H9 (cell line): Measurements from ENCODE around the gene PTK7. TPM values are rescaled to one million over a fixed set of nuclear protein-coding genes. Genes with fewer than 3 reads are reported as not detected.

Experiments used
- DNase-seq: peaks from one replicate; pipeline ENCODE4 v3.0.0-alpha.2; 2017
- H2AFZ ChIP-seq: one replicate; pipeline ENCODE4 v1.6.1; 2013; ENCODE audit warnings: mild to moderate bottlenecking, low read length, control low read depth, moderate library complexity
- H2AK5ac ChIP-seq: 2 replicates; pipeline ENCODE4 v1.6.1; 2013; ENCODE audit warnings: low read length, control low read depth, mixed read lengths; ENCODE audit not compliant: insufficient read length
- H2BK120ac ChIP-seq: one replicate; pipeline ENCODE4 v1.6.1; 2013; ENCODE audit warnings: low read depth, mild to moderate bottlenecking, low read length, control low read depth, inconsistent platforms; ENCODE audit not compliant: poor library complexity, severe bottlenecking
- H2BK12ac ChIP-seq: 2 replicates; pipeline ENCODE4 v1.6.1; 2013; ENCODE audit warnings: low read length, control low read depth, mixed read lengths, low read depth; ENCODE audit not compliant: insufficient read length
- H2BK15ac ChIP-seq: 2 replicates; pipeline ENCODE4 v1.6.1; 2013; ENCODE audit warnings: low read depth, low read length, control low read depth
- H2BK20ac ChIP-seq: one replicate; pipeline ENCODE4 v1.6.1; 2013; ENCODE audit warnings: low read depth, mild to moderate bottlenecking, low read length, control low read depth, inconsistent platforms; ENCODE audit not compliant: poor library complexity, severe bottlenecking
- H2BK5ac ChIP-seq: 2 replicates; pipeline ENCODE4 v1.6.1; 2013; ENCODE audit warnings: low read length, control low read depth, mixed read lengths; ENCODE audit not compliant: insufficient read length
- H3K14ac ChIP-seq: 2 replicates; pipeline ENCODE4 v1.6.1; 2013; ENCODE audit warnings: low read length, control low read depth; ENCODE audit not compliant: insufficient read depth
- H3K18ac ChIP-seq: 2 replicates; pipeline ENCODE4 v1.6.1; 2013; ENCODE audit warnings: low read depth, mild to moderate bottlenecking, mixed read lengths, low read length, control low read depth; ENCODE audit not compliant: insufficient read length
- H3K23ac ChIP-seq: 2 replicates; pipeline ENCODE4 v1.6.1; 2013; ENCODE audit warnings: low read length, control low read depth, mixed read lengths, low read depth; ENCODE audit not compliant: insufficient read length
- H3K23me2 ChIP-seq: 2 replicates; pipeline ENCODE4 v1.6.1; 2013; ENCODE audit warnings: low read depth, mild to moderate bottlenecking, mixed read lengths, low read length, control low read depth; ENCODE audit not compliant: insufficient read length, poor library complexity, severe bottlenecking
- H3K27ac ChIP-seq: 2 replicates; pipeline ENCODE4 v1.5.1; 2013; ENCODE audit warnings: low read length, control low read depth, mixed read lengths, low read depth; ENCODE audit not compliant: insufficient read length
- H3K27me3 ChIP-seq: 2 replicates; pipeline ENCODE4 v1.6.1; 2013; ENCODE audit warnings: low read length, control low read depth, inconsistent platforms; ENCODE audit not compliant: insufficient read depth
- H3K4ac ChIP-seq: 2 replicates; pipeline ENCODE4 v1.6.1; 2013; ENCODE audit warnings: low read depth, mild to moderate bottlenecking, control low read depth, inconsistent platforms, low read length, moderate library complexity
- H3K4me1 ChIP-seq: 2 replicates; pipeline ENCODE4 v1.6.1; 2013; ENCODE audit warnings: low read length, control low read depth, inconsistent platforms; ENCODE audit not compliant: insufficient read depth
- H3K4me2 ChIP-seq: 2 replicates; pipeline ENCODE4 v1.6.1; 2013; ENCODE audit warnings: low read length, control low read depth, mixed read lengths; ENCODE audit not compliant: insufficient read length, insufficient read depth
- H3K56ac ChIP-seq: 2 replicates; pipeline ENCODE4 v1.6.1; 2013; ENCODE audit warnings: low read depth, mild to moderate bottlenecking, mixed read lengths, low read length, control low read depth; ENCODE audit not compliant: insufficient read length
- H3K79me1 ChIP-seq: 2 replicates; pipeline ENCODE4 v1.6.1; 2013; ENCODE audit warnings: low read depth, mild to moderate bottlenecking, moderate library complexity, low read length, control low read depth, inconsistent platforms; ENCODE audit not compliant: insufficient read depth, poor library complexity, severe bottlenecking
- H3K79me2 ChIP-seq: 2 replicates; pipeline ENCODE4 v1.6.1; 2013; ENCODE audit warnings: low read length, control low read depth, inconsistent platforms; ENCODE audit not compliant: insufficient read depth
- H3K9ac ChIP-seq: 2 replicates; pipeline ENCODE4 v1.6.1; 2013; ENCODE audit warnings: low read length, control low read depth, mixed read lengths; ENCODE audit not compliant: insufficient read length; ENCODE audit errors: extremely low read depth
- H3K9me3 ChIP-seq: one replicate; pipeline ENCODE4 v1.6.1; 2013; ENCODE audit warnings: low read depth, low read length, inconsistent platforms; ENCODE audit not compliant: control insufficient read depth
- H3T11ph ChIP-seq: one replicate; pipeline ENCODE4 v1.6.1; 2013; ENCODE audit warnings: mild to moderate bottlenecking, low read length, control low read depth, inconsistent platforms
- H4K20me1 ChIP-seq: one replicate; pipeline ENCODE4 v1.6.1; 2013; ENCODE audit not compliant: control insufficient read depth, insufficient read length, insufficient read depth
- H4K5ac ChIP-seq: 2 replicates; pipeline ENCODE4 v1.6.1; 2013; ENCODE audit warnings: low read depth, mild to moderate bottlenecking, mixed read lengths, low read length, control low read depth; ENCODE audit not compliant: insufficient read length
- H4K8ac ChIP-seq: replicated peaks from 2 replicates; pipeline ENCODE4 v1.6.1; 2013; ENCODE audit warnings: low read length, control low read depth, mixed read lengths, low read depth; ENCODE audit not compliant: insufficient read length
- H4K91ac ChIP-seq: 2 replicates; pipeline ENCODE4 v1.6.1; 2013; ENCODE audit warnings: low read depth, mild to moderate bottlenecking, moderate library complexity, mixed read lengths, low read length, control low read depth; ENCODE audit not compliant: insufficient read length
- H3K27ac Mint-ChIP-seq, 3 experiments: 2 replicates in 2 of 3; 3 replicates in 1 of 3; pipeline ENCODE4 v1.8.0; 2020 to 2021; ENCODE audit warnings: mixed read lengths in 3 of 3, mild to moderate bottlenecking in 1 of 3, moderate library complexity in 1 of 3
- H3K27me3 Mint-ChIP-seq: 2 replicates; pipeline ENCODE4 v1.8.0; 2021; ENCODE audit warnings: low read depth, mild to moderate bottlenecking, moderate library complexity, mixed read lengths
- H3K36me3 Mint-ChIP-seq, 3 experiments: 2 replicates in 2 of 3; 3 replicates in 1 of 3; pipeline ENCODE4 v1.8.0; 2020 to 2021; ENCODE audit warnings: low read depth in 3 of 3, mixed read lengths in 3 of 3; ENCODE audit not compliant: insufficient read depth in 1 of 3
- H3K4me1 Mint-ChIP-seq, 2 experiments: 2 replicates each; pipeline ENCODE4 v1.8.0; 2020; ENCODE audit warnings: mixed read lengths in 2 of 2
- H3K4me3 Mint-ChIP-seq, 2 experiments: 2 replicates in 1 of 2; 3 replicates in 1 of 2; pipeline ENCODE4 v1.8.0; 2020 to 2021; ENCODE audit warnings: mild to moderate bottlenecking in 2 of 2, mixed read lengths in 2 of 2, moderate library complexity in 1 of 2
- H3K9me3 Mint-ChIP-seq, 2 experiments: 2 replicates in 1 of 2; 3 replicates in 1 of 2; pipeline ENCODE4 v1.8.0; 2020; ENCODE audit warnings: mild to moderate bottlenecking in 2 of 2, mixed read lengths in 2 of 2, moderate library complexity in 1 of 2
- CTCF ChIP-seq: fragments of 200-600 bp; sonication (generic); conservative IDR thresholded peaks from 3 replicates; pipeline ENCODE4 v1.8.0; 2021; ENCODE audit warnings: antibody characterized with exemption, mild to moderate bottlenecking
- WGBS: extraction: QIAGEN DNeasy Blood & Tissue Kit; methylation state at CpG from one replicate; pipeline ENCODE4 v1.1.7; 2013; ENCODE audit warnings: missing lambda C conversion rate, low lambda C conversion rate, mixed read lengths; ENCODE audit not compliant: insufficient read length; ENCODE audit errors: extremely low coverage; 5-methylcytosine and 5-hydroxymethylcytosine counted together
- total RNA-seq: library from RNA; stranded (reverse); gene quantifications from 2 replicates; pipeline ENCODE4 v1.2.1, GENCODE V29; 2021

PTK7 gene
- total RNA-seq, 1 experiment from 2014 or later: 128 TPM

DNA sequence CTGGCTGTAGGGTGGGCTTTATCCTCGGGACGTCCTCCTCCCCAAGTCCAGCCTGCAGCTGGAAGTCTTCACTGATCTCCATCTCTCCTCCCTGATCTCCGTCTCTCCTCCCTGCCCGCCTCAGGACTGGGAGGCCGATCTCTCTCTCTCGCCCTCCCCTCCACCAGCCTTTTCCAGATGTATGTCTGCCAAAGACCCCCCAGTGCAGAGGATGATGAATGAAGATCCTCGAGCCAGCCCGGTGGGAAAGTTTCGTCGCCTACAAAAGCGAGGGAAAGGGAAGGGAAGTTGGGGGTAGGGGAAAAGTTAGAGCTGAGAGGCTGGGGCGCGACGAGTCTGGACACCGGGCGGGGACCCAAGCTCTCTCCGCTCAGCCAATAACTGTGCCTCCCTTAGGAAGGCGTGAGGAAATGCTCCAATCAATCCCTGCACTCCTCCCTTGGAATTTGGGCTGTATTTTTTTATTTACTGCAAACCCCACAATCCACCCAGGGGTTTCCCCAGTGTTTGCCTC is 94.4 kb downstream of the PTK7 start:
- Histone ChIP-seq H4K8ac (no peak overlapping the region), H2AK5ac (no peak overlapping the region), H4K20me1 (no peaks in the 10 kb centered on the region), H3K9ac (peak overlapping the region; percentile 65), H4K91ac (no peak overlapping the region), H4K5ac (peak overlapping the region; percentile 8), H2BK5ac (peak overlapping the region; percentile 23), H2AFZ (no peak overlapping the region), H3K4me2 (peak overlapping the region; percentile 56), H3K4me1 (peaks cover 4% of the 10 kb centered on the region; the same call in 1 of the 2 replicates), H3K56ac (no peak overlapping the region), H2BK120ac (peak overlapping the region; percentile 70), H3K23me2 (peaks cover 23% of the 10 kb centered on the region), H2BK20ac (no peak overlapping the region), H3T11ph (peak overlapping the region; percentile 8), H2BK12ac (no peak overlapping the region), H3K79me2 (peaks cover 2% of the 10 kb centered on the region; the same call in 1 of the 2 replicates), H3K79me1 (peaks cover under 1% of the 10 kb centered on the region), H3K14ac (peak overlapping the region; percentile 92), H3K4ac (peak overlapping the region; percentile 19; the same call in 1 of the 2 replicates), H3K27ac (peak overlapping the region; percentile 60), H3K23ac (no peak overlapping the region), H3K18ac (peak overlapping the region; percentile 89), H3K9me3 (no peaks in the 10 kb centered on the region), H3K27me3 (no peaks in the 10 kb centered on the region), H2BK15ac (no peak overlapping the region)
- TF ChIP-seq CTCF: no peak
- H3K36me3 Mint-ChIP-seq: peaks cover 13 to 20% (median 15%) of the 10 kb centered on the region in 3 experiments
- H3K4me1 Mint-ChIP-seq: peaks cover 32 to 35% of the 10 kb centered on the region in 2 experiments
- peaks cover 0 to 3% of the 10 kb centered on the region in 2 experiments; a peak in 2 of 5 replicates for H3K9me3 Mint-ChIP-seq
- H3K27ac Mint-ChIP-seq: peak overlapping the region; percentile 93 to 100 (median 99)
- H3K4me3 Mint-ChIP-seq: peak overlapping the region; percentile 85 to 89
- peaks cover 6% of the 10 kb centered on the region for H3K27me3 Mint-ChIP-seq
- DNase-seq: peak; percentile 46
- no CpG with 5 or more reads among the region's 18 CpGs for WGBS
